ENCODE data around the gene CFAP141.
"Not testable (repeated sequence)": the region's sequence is repeated elsewhere in the genome, so short reads cannot be mapped to it uniquely, and the experiment has no call there.

Gene CFAP141

GRCh38 chr1:154222518-154222917 is 16.4 kb upstream of the CFAP141 start:
- no peaks in the 10 kb centered on the region for H3K9me3 Mint-ChIP-seq
- peak overlapping the region; percentile 82 for H3K4me3 Mint-ChIP-seq
- peaks cover 74% of the 10 kb centered on the region for H3K4me1 Mint-ChIP-seq
- no peaks in the 10 kb centered on the region for H3K27me3 Mint-ChIP-seq
- DNase-seq (ENCODE audit: low spot score in 2 of 2) (no peak), ATAC-seq (replicated peaks; ENCODE audit: extremely low read depth, poor library complexity, severe bottlenecking) (no peak)
- H3K36me3 Mint-ChIP-seq (ENCODE audit: insufficient read depth): peaks cover 53% of the 10 kb centered on the region
- H3K27ac Mint-ChIP-seq (ENCODE audit: low read depth): peak overlapping the region; percentile 90

- Mint-ChIP-seq H3K4me3 (peak overlapping the region; percentile 82), H3K36me3 (ENCODE audit: insufficient read depth) (peaks cover 51% of the 10 kb centered on the region), H3K27me3 (no peaks in the 10 kb centered on the region), H3K9me3 (no peaks in the 10 kb centered on the region), H3K4me1 (peaks cover 78% of the 10 kb centered on the region), H3K27ac (ENCODE audit: low read depth) (peak overlapping the region; percentile 95)
- peak; percentile 59 to 76 for DNase-seq (ENCODE audit: low spot score in 2 of 2)
- peak; percentile 59 for ATAC-seq (replicated peaks; ENCODE audit: extremely low read depth, poor library complexity, severe bottlenecking)
These were observed 15.3 kb upstream of the CFAP141 start for GRCh38 chr1:154221278-154222001.

GRCh38 chr1:154220970-154221277 is 14.8 kb upstream of the CFAP141 start:
- Mint-ChIP-seq H3K27me3 (no peaks in the 10 kb centered on the region), H3K4me3 (peak overlapping the region; percentile 82), H3K4me1 (peaks cover 78% of the 10 kb centered on the region), H3K36me3 (ENCODE audit: insufficient read depth) (peaks cover 48% of the 10 kb centered on the region), H3K27ac (ENCODE audit: low read depth) (peak overlapping the region; percentile 95), H3K9me3 (no peaks in the 10 kb centered on the region)
- no peak for ATAC-seq (replicated peaks; ENCODE audit: extremely low read depth, poor library complexity, severe bottlenecking)
- no peak for DNase-seq (ENCODE audit: low spot score in 2 of 2)

GRCh38 chr1:154220071-154220969 is 14.2 kb upstream of the CFAP141 start, which contains the start of gene UBAP2L:
TSS of gene UBAP2L (plus strand) at chr1:154220955. CDS start at chr1:154225124, 4,169 bp downstream.
- no peaks in the 10 kb centered on the region for H3K9me3 Mint-ChIP-seq
- peak; percentile 88 for ATAC-seq (replicated peaks; ENCODE audit: extremely low read depth, poor library complexity, severe bottlenecking)
- peak; percentile 94 to 98 for DNase-seq (ENCODE audit: low spot score in 2 of 2)
- H3K27me3 Mint-ChIP-seq: no peaks in the 10 kb centered on the region
- H3K27ac Mint-ChIP-seq (ENCODE audit: low read depth): peak within 1 kb of the TSS; percentile 95
- peaks cover 44% of the 10 kb centered on the region for H3K36me3 Mint-ChIP-seq (ENCODE audit: insufficient read depth)
- peaks cover 72% of the 10 kb centered on the region for H3K4me1 Mint-ChIP-seq
- peak within 1 kb of the TSS; percentile 82 for H3K4me3 Mint-ChIP-seq

- H3K36me3 Mint-ChIP-seq (ENCODE audit: insufficient read depth): peaks cover 45% of the 10 kb centered on the region
- H3K27ac Mint-ChIP-seq (ENCODE audit: low read depth): peak overlapping the region; percentile 95
- ATAC-seq (replicated peaks; ENCODE audit: extremely low read depth, poor library complexity, severe bottlenecking) (no peak), DNase-seq (ENCODE audit: low spot score in 2 of 2) (no peak)
- H3K27me3 Mint-ChIP-seq: no peaks in the 10 kb centered on the region
- peak overlapping the region; percentile 82 for H3K4me3 Mint-ChIP-seq
- no peaks in the 10 kb centered on the region for H3K9me3 Mint-ChIP-seq
- peaks cover 64% of the 10 kb centered on the region for H3K4me1 Mint-ChIP-seq
These were observed 13.4 kb upstream of the CFAP141 start for GRCh38 chr1:154219541-154219940.

GRCh38 chr1:154218545-154218944 is 12.4 kb upstream of the CFAP141 start:
- Mint-ChIP-seq H3K9me3 (no peaks in the 10 kb centered on the region), H3K4me3 (peak overlapping the region; percentile 82), H3K27me3 (no peaks in the 10 kb centered on the region), H3K27ac (ENCODE audit: low read depth) (peak overlapping the region; percentile 95), H3K4me1 (peaks cover 54% of the 10 kb centered on the region), H3K36me3 (ENCODE audit: insufficient read depth) (peaks cover 55% of the 10 kb centered on the region)
- ATAC-seq (replicated peaks; ENCODE audit: extremely low read depth, poor library complexity, severe bottlenecking) (no peak), DNase-seq (ENCODE audit: low spot score in 2 of 2) (no peak)

DNA sequence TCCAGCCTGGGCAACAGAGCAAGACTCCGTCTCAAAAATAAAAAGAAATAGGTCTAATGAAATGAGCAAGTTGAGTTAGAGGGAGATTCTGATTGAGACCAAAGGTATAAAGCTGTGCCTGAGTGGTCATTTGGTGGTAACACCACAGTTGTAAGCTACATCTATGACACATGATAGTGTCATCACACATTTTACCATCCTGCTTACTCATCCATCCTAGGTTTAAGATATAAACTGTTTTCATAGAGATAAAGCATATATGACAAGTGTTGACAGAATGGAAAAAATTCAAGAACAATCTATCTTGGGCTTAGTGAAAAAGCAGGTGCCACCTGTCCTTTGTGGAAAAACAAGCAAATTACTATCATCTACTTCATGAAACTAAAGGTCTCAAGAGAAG is 7.1 kb upstream of the CFAP141 start:
- Mint-ChIP-seq H3K9me3 (no peaks in the 10 kb centered on the region), H3K4me3 (no peak overlapping the region), H3K4me1 (peaks cover 17% of the 10 kb centered on the region), H3K36me3 (ENCODE audit: insufficient read depth) (peaks cover 71% of the 10 kb centered on the region), H3K27me3 (no peaks in the 10 kb centered on the region), H3K27ac (ENCODE audit: low read depth) (no peak overlapping the region)
- ATAC-seq (replicated peaks; ENCODE audit: extremely low read depth, poor library complexity, severe bottlenecking) (no peak), DNase-seq (ENCODE audit: low spot score in 2 of 2) (no peak)

- H3K36me3 Mint-ChIP-seq (ENCODE audit: insufficient read depth): peaks cover 66% of the 10 kb centered on the region
- no peak for DNase-seq (ENCODE audit: low spot score in 2 of 2)
- H3K4me3 Mint-ChIP-seq: no peak overlapping the region
- H3K9me3 Mint-ChIP-seq: no peaks in the 10 kb centered on the region
- no peaks in the 10 kb centered on the region for H3K27me3 Mint-ChIP-seq
- H3K4me1 Mint-ChIP-seq: peaks cover 7% of the 10 kb centered on the region
- ATAC-seq (replicated peaks; ENCODE audit: extremely low read depth, poor library complexity, severe bottlenecking): no peak
- no peak overlapping the region for H3K27ac Mint-ChIP-seq (ENCODE audit: low read depth)
These were observed 6.0 kb upstream of the CFAP141 start for GRCh38 chr1:154212083-154212482.

DNA sequence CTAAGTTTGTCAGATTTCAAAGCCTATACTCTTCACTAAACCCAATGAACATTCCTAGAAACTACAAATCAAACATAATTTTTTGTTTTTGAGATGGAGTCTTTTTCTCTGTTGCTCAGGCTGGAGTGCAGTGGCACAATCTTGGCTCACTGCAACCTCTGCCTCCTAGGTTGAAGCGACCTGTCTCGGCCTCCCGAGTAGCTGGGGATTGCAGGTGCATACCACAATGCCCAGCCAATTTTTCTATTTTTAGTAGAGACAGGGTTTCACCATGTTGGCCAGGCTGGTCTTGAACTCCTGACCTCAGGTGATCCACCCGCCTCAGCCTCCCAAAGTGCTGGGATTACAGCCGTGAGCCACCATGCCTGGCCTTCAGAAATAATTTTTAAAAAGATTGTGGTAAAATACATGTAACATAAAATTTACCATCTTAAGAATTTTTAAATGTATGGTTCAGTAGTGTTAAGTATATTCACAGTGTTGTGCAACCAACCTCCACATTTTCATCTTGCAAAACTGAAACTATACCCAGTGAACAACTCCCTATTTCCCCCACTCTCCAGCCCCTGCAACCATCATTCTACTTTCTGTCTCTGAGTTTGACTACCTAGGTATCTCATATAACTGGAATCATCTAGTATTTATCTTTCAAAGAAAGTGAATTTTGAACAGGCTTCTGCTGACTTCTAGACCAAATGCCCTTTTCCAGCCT is 2.7 kb upstream of the CFAP141 start:
- Mint-ChIP-seq H3K4me1 (no peaks in the 10 kb centered on the region), H3K27me3 (no peaks in the 10 kb centered on the region), H3K36me3 (ENCODE audit: insufficient read depth) (peaks cover 66% of the 10 kb centered on the region), H3K27ac (ENCODE audit: low read depth) (no peak overlapping the region), H3K4me3 (no peak overlapping the region), H3K9me3 (no peaks in the 10 kb centered on the region)
- ATAC-seq (replicated peaks; ENCODE audit: extremely low read depth, poor library complexity, severe bottlenecking) (no peak), DNase-seq (ENCODE audit: low spot score in 2 of 2) (no peak)

GRCh38 chr1:154207262-154207661 is 1.1 kb upstream of the CFAP141 start:
- H3K27ac Mint-ChIP-seq (ENCODE audit: low read depth): no peak overlapping the region
- peaks cover 51% of the 10 kb centered on the region for H3K36me3 Mint-ChIP-seq (ENCODE audit: insufficient read depth)
- H3K4me3 Mint-ChIP-seq: no peak overlapping the region
- no peaks in the 10 kb centered on the region for H3K27me3 Mint-ChIP-seq
- no peak for ATAC-seq (replicated peaks; ENCODE audit: extremely low read depth, poor library complexity, severe bottlenecking)
- no peaks in the 10 kb centered on the region for H3K4me1 Mint-ChIP-seq
- H3K9me3 Mint-ChIP-seq: no peaks in the 10 kb centered on the region
- no peak for DNase-seq (ENCODE audit: low spot score in 2 of 2)

DNA sequence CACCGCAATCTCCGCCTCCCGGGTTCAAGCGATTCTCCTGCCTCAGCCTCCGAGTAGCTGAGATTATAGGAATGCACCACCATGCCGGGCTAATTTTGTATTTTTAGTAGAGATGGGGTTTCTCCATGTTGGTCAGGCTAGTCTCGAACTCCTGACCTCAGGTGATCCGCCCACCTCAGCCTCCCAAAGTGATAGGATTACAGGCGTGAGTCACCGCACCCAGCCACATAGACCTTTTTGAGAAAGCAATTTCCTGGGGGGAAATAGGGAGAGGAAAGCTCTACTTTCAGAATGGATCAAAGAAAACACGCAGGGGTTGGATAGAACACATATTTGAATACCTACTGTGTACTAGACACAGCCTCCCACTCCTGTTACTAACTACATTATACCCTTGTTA is 355 bp downstream of the CFAP141 start:
- not testable (repeated sequence) for DNase-seq (ENCODE audit: low spot score in 2 of 2); H3K27ac Mint-ChIP-seq (ENCODE audit: low read depth); H3K27me3 Mint-ChIP-seq; H3K4me3 Mint-ChIP-seq; H3K4me1 Mint-ChIP-seq; ATAC-seq (replicated peaks; ENCODE audit: extremely low read depth, poor library complexity, severe bottlenecking); H3K9me3 Mint-ChIP-seq
- H3K36me3 Mint-ChIP-seq (ENCODE audit: insufficient read depth): peaks cover 41% of the 10 kb centered on the region

DNA sequence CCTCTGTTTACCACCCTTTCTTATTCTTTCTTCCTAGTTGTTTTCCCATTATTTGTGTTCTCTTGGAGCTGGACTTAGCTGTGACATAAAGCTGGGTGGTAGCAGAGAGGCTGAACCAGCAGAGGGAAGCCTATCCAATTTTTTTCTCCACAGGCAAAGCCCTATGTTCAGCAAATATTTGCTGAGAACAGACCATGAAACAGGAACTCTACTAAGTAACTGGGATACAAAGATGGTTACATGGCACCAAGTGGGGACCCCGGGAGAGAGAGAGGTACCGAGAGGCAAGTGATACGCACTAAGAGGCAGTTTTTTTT is 6.6 kb downstream of the CFAP141 start:
- no peak overlapping the region for H3K4me3 Mint-ChIP-seq
- H3K36me3 Mint-ChIP-seq (ENCODE audit: insufficient read depth): no peaks in the 10 kb centered on the region
- ATAC-seq (replicated peaks; ENCODE audit: extremely low read depth, poor library complexity, severe bottlenecking): no peak
- no peak overlapping the region for H3K27ac Mint-ChIP-seq (ENCODE audit: low read depth)
- no peaks in the 10 kb centered on the region for H3K4me1 Mint-ChIP-seq
- DNase-seq (ENCODE audit: low spot score in 2 of 2): no peak
- H3K9me3 Mint-ChIP-seq: no peaks in the 10 kb centered on the region
- H3K27me3 Mint-ChIP-seq: peaks cover 11% of the 10 kb centered on the region

Measured in central memory CD8-positive, alpha-beta T cell (primary cell).